Measurements from ENCODE around the gene ADAP2.

- TF ChIP-seq EZH2 (IDR thresholded peaks at IDR 0.05; ENCODE audit: insufficient read depth, poor library complexity, severe bottlenecking) (no peak), EZH2phosphoT487 (IDR thresholded peaks at IDR 0.05; ENCODE audit: insufficient read depth, low read depth) (no peak)
Observed at GRCh38 chr17:30926516-30926915, 4.8 kb downstream of the ADAP2 start.
